Measurements from ENCODE around the gene SLC6A3. TPM values are rescaled to one million over a fixed set of nuclear protein-coding genes. Genes with fewer than 3 reads are reported as not detected.
"Not testable (repeated sequence)": the region's sequence is repeated elsewhere in the genome, so short reads cannot be mapped to it uniquely, and the experiment has no call there.

SLC6A3 gene
- total RNA-seq, 2 experiments from 2014 or later: not detected

GRCh38 chr5:1460054-1460682, 14.9 kb upstream of the SLC6A3 start:
- peaks cover 16% of the 10 kb centered on the region for H3K9me3 Mint-ChIP-seq
- H3K27ac Mint-ChIP-seq: no peak overlapping the region
- intact Hi-C loops (cut with micrococcal nuclease): no loop called here
- H3K4me1 Mint-ChIP-seq (ENCODE audit: low read depth): no peaks in the 10 kb centered on the region
- CTCF ChIA-PET: no interaction called here
- DNase-seq: no peak
- peaks cover 28% of the 10 kb centered on the region for H3K36me3 Mint-ChIP-seq (ENCODE audit: low read depth)
- H3K4me3 Mint-ChIP-seq: no peak overlapping the region
- H3K27me3 Mint-ChIP-seq (ENCODE audit: low read depth): no peaks in the 10 kb centered on the region

DNA sequence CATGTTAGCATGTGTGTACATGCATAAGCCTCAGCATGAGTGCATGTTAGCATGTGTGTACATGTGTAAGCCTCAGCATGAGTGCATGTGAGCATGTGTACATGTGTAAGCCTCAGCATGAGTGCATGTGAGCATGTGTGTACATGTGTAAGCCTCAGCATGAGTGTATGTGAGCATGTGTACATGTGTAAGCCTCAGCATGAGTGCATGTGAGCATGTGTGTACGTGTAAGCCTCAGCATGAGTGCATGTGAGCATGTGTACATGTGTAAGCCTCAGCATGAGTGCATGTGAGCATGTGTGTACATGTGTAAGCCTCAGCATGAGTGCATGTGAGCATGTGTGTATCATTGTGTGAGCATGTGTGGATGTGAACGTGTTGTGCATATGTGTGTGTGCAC, 14.2 kb upstream of the SLC6A3 start:
- CTCF ChIA-PET; H3K4me1 Mint-ChIP-seq (ENCODE audit: low read depth); intact Hi-C loops (cut with micrococcal nuclease); DNase-seq; H3K27me3 Mint-ChIP-seq (ENCODE audit: low read depth); H3K4me3 Mint-ChIP-seq; H3K27ac Mint-ChIP-seq: not testable (repeated sequence)
- Mint-ChIP-seq H3K9me3 (peaks cover 16% of the 10 kb centered on the region), H3K36me3 (ENCODE audit: low read depth) (peaks cover 20% of the 10 kb centered on the region)

GRCh38 chr5:1456110-1456881, 11.1 kb upstream of the SLC6A3 start:
- Mint-ChIP-seq H3K36me3 (ENCODE audit: low read depth) (peaks cover 16% of the 10 kb centered on the region), H3K9me3 (peaks cover 28% of the 10 kb centered on the region), H3K27me3 (ENCODE audit: low read depth) (peaks cover 15% of the 10 kb centered on the region)
- H3K4me3 Mint-ChIP-seq; H3K4me1 Mint-ChIP-seq (ENCODE audit: low read depth); CTCF ChIA-PET; H3K27ac Mint-ChIP-seq; DNase-seq; intact Hi-C loops (cut with micrococcal nuclease): not testable (repeated sequence)

GRCh38 chr5:1453613-1454012, 8.4 kb upstream of the SLC6A3 start:
- intact Hi-C loops (cut with micrococcal nuclease): no loop called here
- DNase-seq: no peak
- Mint-ChIP-seq H3K27me3 (ENCODE audit: low read depth) (peaks cover 25% of the 10 kb centered on the region), H3K27ac (no peak overlapping the region), H3K4me1 (ENCODE audit: low read depth) (no peaks in the 10 kb centered on the region), H3K9me3 (peaks cover 28% of the 10 kb centered on the region), H3K36me3 (ENCODE audit: low read depth) (peaks cover 11% of the 10 kb centered on the region), H3K4me3 (no peak overlapping the region)
- CTCF ChIA-PET: no interaction called here

DNA sequence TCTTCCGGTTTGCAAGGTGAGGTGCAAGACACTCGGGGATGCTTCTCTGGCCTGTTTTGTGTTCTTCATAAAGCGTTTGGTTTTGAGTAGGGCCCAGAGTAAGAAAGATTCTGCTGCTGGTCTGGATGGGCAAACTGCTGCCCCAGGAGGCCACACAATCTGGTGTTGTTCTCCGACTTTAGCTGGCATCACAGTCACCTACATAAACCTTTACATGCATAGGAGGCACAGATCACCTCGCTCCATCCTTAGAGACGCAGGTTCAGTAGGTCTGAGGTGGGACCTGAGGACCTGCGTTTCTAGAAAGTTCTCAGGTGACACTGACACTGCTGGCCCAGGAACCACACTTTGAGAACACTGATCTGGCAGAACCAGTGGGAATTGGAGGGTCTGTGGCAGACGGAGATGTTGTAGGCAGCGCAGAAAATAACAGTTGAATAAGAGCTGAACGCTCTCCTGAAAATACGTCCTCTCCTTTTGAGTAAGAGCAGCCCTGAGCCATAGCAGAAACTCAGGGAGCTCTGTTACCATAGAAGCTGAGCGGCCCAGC, 3.9 kb upstream of the SLC6A3 start:
- CTCF ChIA-PET: no interaction called here

DNA sequence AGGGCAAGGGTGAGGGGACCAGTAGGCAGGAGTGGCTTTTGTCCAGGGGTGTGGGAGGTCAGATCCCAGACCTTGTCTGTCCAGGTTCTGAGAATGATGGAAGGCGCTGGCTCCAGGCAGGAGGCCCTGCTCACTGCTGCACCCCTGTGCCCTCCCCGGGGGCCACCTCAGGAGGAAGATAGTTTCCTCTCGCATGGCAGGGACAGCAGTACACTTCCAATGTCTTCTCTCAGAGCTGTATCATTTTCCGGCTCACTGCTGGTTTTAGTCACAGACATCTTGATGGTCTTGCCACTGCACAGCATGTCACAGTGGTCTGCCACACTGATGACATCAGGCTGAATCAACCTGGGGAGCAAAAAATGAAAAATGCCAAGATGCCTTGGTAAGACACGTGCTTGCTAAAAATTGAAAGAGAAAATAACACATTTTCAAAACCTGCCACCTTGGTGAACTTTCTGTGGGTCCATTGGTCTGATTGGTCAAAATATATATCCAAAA, 3.3 kb upstream of the SLC6A3 start:
- Mint-ChIP-seq H3K4me3 (no peak overlapping the region), H3K36me3 (ENCODE audit: low read depth) (no peaks in the 10 kb centered on the region), H3K4me1 (ENCODE audit: low read depth) (peaks cover 5% of the 10 kb centered on the region), H3K9me3 (peaks cover 6% of the 10 kb centered on the region), H3K27me3 (ENCODE audit: low read depth) (peaks cover 47% of the 10 kb centered on the region), H3K27ac (no peak overlapping the region)
- intact Hi-C loops (cut with micrococcal nuclease): no loop called here
- CTCF ChIA-PET: no interaction called here
- no peak for DNase-seq

More for the DNA sequence above, 3.9 kb upstream of the SLC6A3 start:
- DNase-seq: no peak
- peaks cover 46% of the 10 kb centered on the region for H3K27me3 Mint-ChIP-seq (ENCODE audit: low read depth)
- peaks cover 2% of the 10 kb centered on the region for H3K4me1 Mint-ChIP-seq (ENCODE audit: low read depth)
- peaks cover 5% of the 10 kb centered on the region for H3K36me3 Mint-ChIP-seq (ENCODE audit: low read depth)
- no peak overlapping the region for H3K27ac Mint-ChIP-seq
- H3K4me3 Mint-ChIP-seq: no peak overlapping the region
- intact Hi-C loops (cut with micrococcal nuclease): no loop called here
- H3K9me3 Mint-ChIP-seq: peaks cover 11% of the 10 kb centered on the region

DNA sequence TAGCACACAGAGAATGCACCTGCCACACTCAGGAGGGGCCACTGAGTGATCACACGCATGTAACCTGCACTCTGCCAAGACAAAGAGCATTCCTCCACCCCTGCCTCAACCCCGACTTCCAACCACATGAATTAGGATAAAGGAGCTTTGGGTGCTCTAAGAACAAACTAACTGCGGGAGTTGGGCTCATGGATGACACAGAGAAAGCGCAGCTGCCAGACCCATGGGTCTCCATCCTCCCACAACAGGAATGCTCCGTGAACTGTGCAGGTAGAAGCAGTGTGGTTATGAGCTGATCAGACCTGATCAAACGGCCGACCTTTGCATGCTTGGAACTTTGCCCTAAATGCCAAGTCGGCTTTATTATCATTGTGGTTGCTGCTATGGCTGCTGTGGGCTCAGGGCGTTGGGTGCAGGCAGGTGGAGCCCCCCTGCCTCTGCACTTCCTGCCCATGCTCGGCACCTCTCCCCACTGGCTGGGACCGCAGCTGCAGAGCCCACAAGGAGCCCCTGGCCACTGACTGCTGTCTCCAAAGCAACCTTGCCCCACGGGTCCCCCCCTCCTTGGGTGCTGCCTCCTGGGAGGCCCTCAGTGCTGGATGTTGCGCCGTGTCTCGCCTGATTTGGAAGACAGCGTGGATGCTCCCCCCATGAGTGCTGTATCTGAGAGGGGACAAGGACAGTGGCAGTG, 2.6 kb upstream of the SLC6A3 start:
- Mint-ChIP-seq H3K27me3 (ENCODE audit: low read depth) (peaks cover 50% of the 10 kb centered on the region), H3K4me3 (no peak overlapping the region), H3K4me1 (ENCODE audit: low read depth) (peaks cover 5% of the 10 kb centered on the region), H3K27ac (no peak overlapping the region), H3K9me3 (no peaks in the 10 kb centered on the region), H3K36me3 (ENCODE audit: low read depth) (no peaks in the 10 kb centered on the region)
- CTCF ChIA-PET: interaction anchor here (0.6 to 1.0 kb wide), 2 partner anchors 10 to 941 kb away, joined by 4 to 7 read pairs; no protein-coding TSS in a partner anchor
- DNase-seq: no peak
- intact Hi-C loops (cut with micrococcal nuclease): no loop called here

DNA sequence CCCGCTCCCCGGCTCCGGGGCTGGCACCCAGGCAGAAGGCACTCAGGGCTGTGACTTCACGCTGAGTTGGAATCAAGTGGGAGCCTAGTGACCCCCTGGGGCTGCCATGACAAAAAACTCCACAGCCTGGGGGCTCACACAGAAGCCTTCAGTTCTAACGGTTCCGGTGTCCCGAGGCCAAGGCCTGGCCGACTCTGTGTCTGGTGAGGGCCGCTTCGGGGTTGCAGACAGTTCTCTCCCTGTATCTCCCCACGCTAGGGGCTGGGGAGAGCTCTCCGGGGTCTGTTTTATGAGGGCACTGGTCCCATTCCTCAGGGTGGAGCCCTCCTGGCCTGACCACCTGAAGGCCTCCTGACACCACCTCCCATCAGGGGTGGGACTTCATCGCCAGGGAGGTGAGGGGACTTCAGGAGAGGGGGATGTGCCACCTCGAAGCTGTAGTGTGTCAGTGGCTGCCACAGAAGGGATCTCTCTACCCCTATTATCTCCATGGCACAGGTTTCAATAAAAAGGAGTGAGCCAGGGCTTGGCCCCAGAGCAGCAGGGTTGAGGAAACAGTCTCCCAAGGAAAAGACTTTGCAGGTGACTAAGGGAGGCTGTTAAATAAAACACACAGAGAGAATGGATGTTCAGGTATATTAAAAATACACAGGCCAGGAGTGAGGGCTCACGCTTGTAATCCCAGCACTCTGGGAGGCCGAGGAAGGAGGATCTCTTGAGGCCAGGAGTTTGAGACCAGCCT, 1.5 kb upstream of the SLC6A3 start:
- H3K27ac Mint-ChIP-seq: no peak overlapping the region
- H3K27me3 Mint-ChIP-seq (ENCODE audit: low read depth): peaks cover 54% of the 10 kb centered on the region
- H3K4me1 Mint-ChIP-seq (ENCODE audit: low read depth): peaks cover 5% of the 10 kb centered on the region
- DNase-seq: no peak
- intact Hi-C loops (cut with micrococcal nuclease): no loop called here
- no peak overlapping the region for H3K4me3 Mint-ChIP-seq
- CTCF ChIA-PET: interaction anchor here (0.6 to 1.0 kb wide), 2 partner anchors 11 to 940 kb away, joined by 4 to 7 read pairs; no protein-coding TSS in a partner anchor
- H3K9me3 Mint-ChIP-seq: no peaks in the 10 kb centered on the region
- no peaks in the 10 kb centered on the region for H3K36me3 Mint-ChIP-seq (ENCODE audit: low read depth)

GRCh38 chr5:1445689-1446601, 705 bp upstream of the SLC6A3 start:
- no peaks in the 10 kb centered on the region for H3K9me3 Mint-ChIP-seq
- H3K36me3 Mint-ChIP-seq (ENCODE audit: low read depth): no peaks in the 10 kb centered on the region
- intact Hi-C loops (cut with micrococcal nuclease): no loop called here
- H3K27ac Mint-ChIP-seq: no peak overlapping the region
- CTCF ChIA-PET: no interaction called here
- peaks cover 51% of the 10 kb centered on the region for H3K27me3 Mint-ChIP-seq (ENCODE audit: low read depth)
- peaks cover 5% of the 10 kb centered on the region for H3K4me1 Mint-ChIP-seq (ENCODE audit: low read depth)
- no peak for DNase-seq
- no peak overlapping the region for H3K4me3 Mint-ChIP-seq

DNA sequence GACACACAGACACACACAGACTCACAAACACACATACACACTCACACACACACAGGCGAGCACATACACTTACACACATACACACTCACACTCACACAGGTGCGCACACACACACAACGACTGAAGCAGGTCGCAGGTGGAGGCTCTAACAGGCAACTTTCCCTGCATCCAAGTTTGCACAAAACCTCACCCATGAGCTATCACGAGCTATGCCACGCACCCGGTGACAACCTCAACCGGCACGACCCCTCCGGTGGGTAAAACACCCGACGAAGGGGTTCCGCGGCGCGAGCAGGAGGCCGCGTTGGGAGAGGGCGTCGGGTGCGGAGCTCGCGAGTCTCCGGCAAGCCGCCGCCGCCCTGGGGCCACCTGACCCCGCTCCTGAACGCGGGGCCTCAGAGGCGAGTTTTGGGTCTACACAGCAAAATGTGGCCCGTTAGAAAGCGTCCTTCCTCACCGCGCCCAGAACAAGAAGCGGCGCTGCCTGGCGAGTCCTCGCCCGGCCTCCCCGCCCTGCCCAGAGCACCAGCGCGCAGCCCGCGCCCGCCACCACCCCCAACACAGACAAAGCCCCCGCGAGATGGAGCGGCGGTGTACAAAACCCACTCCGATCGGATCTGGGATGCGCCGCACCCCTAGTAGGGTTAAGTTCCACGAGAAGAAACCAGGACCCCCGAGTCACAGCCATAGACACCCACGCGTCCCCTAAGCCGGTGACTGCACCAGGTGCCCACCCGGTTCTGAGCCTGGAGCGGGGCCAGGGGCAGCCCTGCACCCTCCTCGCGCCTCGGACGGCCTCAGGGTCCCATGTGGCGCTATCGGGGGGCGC, 665 bp downstream of the SLC6A3 start:
- DNase-seq: no peak
- CTCF ChIA-PET: no interaction called here
- H3K9me3 Mint-ChIP-seq: peaks cover 7% of the 10 kb centered on the region
- intact Hi-C loops (cut with micrococcal nuclease): no loop called here
- peaks cover 5% of the 10 kb centered on the region for H3K4me1 Mint-ChIP-seq (ENCODE audit: low read depth)
- H3K36me3 Mint-ChIP-seq (ENCODE audit: low read depth): no peaks in the 10 kb centered on the region
- H3K27me3 Mint-ChIP-seq (ENCODE audit: low read depth): peaks cover 54% of the 10 kb centered on the region
- H3K27ac Mint-ChIP-seq: no peak overlapping the region
- H3K4me3 Mint-ChIP-seq: no peak overlapping the region

DNA sequence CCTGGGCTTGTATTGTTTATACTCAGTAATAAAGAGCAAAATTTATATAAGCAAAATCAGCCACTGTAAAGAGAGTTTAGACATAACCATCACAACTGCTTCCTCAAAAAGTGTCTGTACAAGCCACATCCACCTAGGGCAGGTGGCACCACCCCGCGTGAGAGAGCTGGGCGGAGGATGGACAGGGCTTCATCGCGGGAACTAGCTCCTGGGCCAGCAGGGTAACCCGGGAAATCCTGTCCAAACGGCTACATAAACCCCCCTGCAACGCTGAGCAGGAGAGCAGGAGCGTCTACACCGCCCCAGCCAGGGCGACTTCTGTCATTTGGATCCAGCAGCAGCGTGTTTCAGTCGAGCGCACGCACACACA, 1.3 kb downstream of the SLC6A3 start:
- peaks cover 7% of the 10 kb centered on the region for H3K9me3 Mint-ChIP-seq
- H3K36me3 Mint-ChIP-seq (ENCODE audit: low read depth): no peaks in the 10 kb centered on the region
- H3K27ac Mint-ChIP-seq: no peak overlapping the region
- CTCF ChIA-PET: no interaction called here
- H3K27me3 Mint-ChIP-seq (ENCODE audit: low read depth): peaks cover 52% of the 10 kb centered on the region
- no peak overlapping the region for H3K4me3 Mint-ChIP-seq
- intact Hi-C loops (cut with micrococcal nuclease): no loop called here
- peaks cover 5% of the 10 kb centered on the region for H3K4me1 Mint-ChIP-seq (ENCODE audit: low read depth)
- DNase-seq: no peak

All from activated naive CD4-positive, alpha-beta T cell treated with anti-CD3 and anti-CD28 coated beads for 36 hours (primary cell).